Lung (tissue), 12 donors: Measurements from ENCODE around the gene RNF150. TPM values are rescaled to one million over a fixed set of nuclear protein-coding genes. Genes with fewer than 3 reads are reported as not detected.

Experiments used
- ATAC-seq: fragments of 200-7000 bp; cut with Tn5 transposase; one replicate; pipeline ENCODE4 v1.9.1; 2020; ENCODE audit warnings: moderate number of reproducible peaks; ENCODE audit not compliant: insufficient read depth, low FRiP score
- DNase-seq, 3 donors: peaks; one replicate each; pipeline ENCODE4 v3.0.0-alpha.2; 2013 to 2017
- H3K27ac ChIP-seq, 2 donors: one replicate each; pipeline ENCODE4 v1.5.1; 2013; ENCODE audit warnings: mild to moderate bottlenecking in 2 of 2, moderate library complexity in 2 of 2, control low read depth in 1 of 2, inconsistent platforms in 1 of 2, low read depth in 1 of 2, low read length in 1 of 2
- H3K27me3 ChIP-seq, 3 donors: one replicate each; pipeline ENCODE4 v1.5.1; 2013; ENCODE audit warnings: low read length in 2 of 3; ENCODE audit not compliant: control insufficient read depth in 3 of 3, insufficient read depth in 3 of 3
- H3K36me3 ChIP-seq, 4 donors: one replicate each; pipeline ENCODE4 v1.5.1; 2013; ENCODE audit warnings: low read length in 4 of 4, mild to moderate bottlenecking in 1 of 4, moderate library complexity in 1 of 4; ENCODE audit not compliant: control insufficient read depth in 4 of 4, insufficient read depth in 4 of 4
- H3K4me1 ChIP-seq, 5 donors: one replicate each; pipeline ENCODE4 v1.5.1; 2013; ENCODE audit warnings: low read length in 5 of 5, mild to moderate bottlenecking in 2 of 5, moderate library complexity in 1 of 5; ENCODE audit not compliant: control insufficient read depth in 5 of 5, insufficient read depth in 5 of 5
- H3K4me3 ChIP-seq: one replicate; pipeline ENCODE4 v1.5.1; 2013; ENCODE audit warnings: mild to moderate bottlenecking, control low read depth, moderate library complexity
- H3K9ac ChIP-seq, 2 donors: one replicate each; pipeline ENCODE4 v1.5.1; 2013; ENCODE audit warnings: low read length in 2 of 2, control low read depth in 1 of 2; ENCODE audit not compliant: insufficient read depth in 1 of 2
- H3K9me3 ChIP-seq, 4 donors: one replicate each; pipeline ENCODE4 v1.5.1; 2013; ENCODE audit warnings: low read length in 3 of 4, mild to moderate bottlenecking in 1 of 4, moderate library complexity in 1 of 4; ENCODE audit not compliant: control insufficient read depth in 4 of 4, insufficient read depth in 3 of 4
- WGBS, 2 donors: extraction: QIAGEN DNeasy Blood & Tissue Kit; methylation state at CpG; one replicate each; pipeline ENCODE4 v1.1.7; 2013; 5-methylcytosine and 5-hydroxymethylcytosine counted together
- polyA plus RNA-seq, 2 donors: library from polyadenylated mRNA; stranded (reverse); fragments of 200-250 nt; gene quantifications; one replicate each; pipeline ENCODE4 v1.2.1, GENCODE V29; 2013
- total RNA-seq, 2 donors: library from RNA; depleted of rRNA in 1 of 2; stranded (reverse); fragments of >200 nt in 1 of 2; gene quantifications; one replicate each; pipeline ENCODE4 v1.2.1, GENCODE V29; 2014 to 2021
- TF ChIP-seq, protein P1 (sequence below): IDR thresholded peaks from 2 replicates; pipeline ENCODE4 v1.5.1; 2012; ENCODE audit warnings: mild to moderate bottlenecking; ENCODE audit errors: control extremely low read depth, extremely low read depth
- donor health status: control.
- donor health status: control.
- donor health status: Bipolar disorder and iron deficiency.
- donor health status: healthy.
- donor health status: DM: yes; HTN: yes; CAD: no.

RNF150 gene
- total and polyA plus RNA-seq, 4 donors, result 0.18 to 19.3 (median 2.1) TPM

DNA sequence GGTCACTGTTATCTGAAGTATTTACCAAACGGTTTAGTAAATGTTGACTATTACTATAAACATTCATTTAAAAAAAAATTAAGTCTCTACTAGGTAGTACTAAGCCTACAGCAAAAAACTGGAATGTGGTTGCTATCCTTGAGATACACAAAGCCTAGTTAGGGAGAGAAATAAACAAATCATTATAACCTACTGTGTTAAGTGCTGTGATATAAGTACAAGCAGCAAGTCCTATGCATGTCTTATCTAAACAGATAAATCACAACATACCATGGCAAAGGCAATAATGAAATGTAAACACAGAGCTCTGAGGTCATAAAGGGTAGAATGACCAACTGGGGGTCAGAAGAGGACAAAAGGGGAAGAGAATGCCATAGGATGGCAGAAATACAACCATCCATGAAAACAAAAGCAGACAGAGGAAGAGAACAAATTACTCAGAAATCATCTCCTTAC lies 92.2 kb downstream of the RNF150 start:
- TF ChIP-seq, protein P1, sequence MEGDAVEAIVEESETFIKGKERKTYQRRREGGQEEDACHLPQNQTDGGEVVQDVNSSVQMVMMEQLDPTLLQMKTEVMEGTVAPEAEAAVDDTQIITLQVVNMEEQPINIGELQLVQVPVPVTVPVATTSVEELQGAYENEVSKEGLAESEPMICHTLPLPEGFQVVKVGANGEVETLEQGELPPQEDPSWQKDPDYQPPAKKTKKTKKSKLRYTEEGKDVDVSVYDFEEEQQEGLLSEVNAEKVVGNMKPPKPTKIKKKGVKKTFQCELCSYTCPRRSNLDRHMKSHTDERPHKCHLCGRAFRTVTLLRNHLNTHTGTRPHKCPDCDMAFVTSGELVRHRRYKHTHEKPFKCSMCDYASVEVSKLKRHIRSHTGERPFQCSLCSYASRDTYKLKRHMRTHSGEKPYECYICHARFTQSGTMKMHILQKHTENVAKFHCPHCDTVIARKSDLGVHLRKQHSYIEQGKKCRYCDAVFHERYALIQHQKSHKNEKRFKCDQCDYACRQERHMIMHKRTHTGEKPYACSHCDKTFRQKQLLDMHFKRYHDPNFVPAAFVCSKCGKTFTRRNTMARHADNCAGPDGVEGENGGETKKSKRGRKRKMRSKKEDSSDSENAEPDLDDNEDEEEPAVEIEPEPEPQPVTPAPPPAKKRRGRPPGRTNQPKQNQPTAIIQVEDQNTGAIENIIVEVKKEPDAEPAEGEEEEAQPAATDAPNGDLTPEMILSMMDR, result no peak
- Histone ChIP-seq H3K36me3 (no peaks in the 10 kb centered on the region), H3K4me1 (peaks cover 0 to 31% (median 14%) of the 10 kb centered on the region in 5 donors), H3K9ac (no peak overlapping the region), H3K27me3 (no peaks in the 10 kb centered on the region), H3K27ac (no peak overlapping the region), H3K9me3 (no peaks in the 10 kb centered on the region), H3K4me3 (no peak overlapping the region)
- 22 to 61% methylated on average over 1 of the region's 1 CpG for WGBS, 2 donors
- peak in 1 of 3 donors; percentile 46 for DNase-seq
- ATAC-seq, result no peak

DNA sequence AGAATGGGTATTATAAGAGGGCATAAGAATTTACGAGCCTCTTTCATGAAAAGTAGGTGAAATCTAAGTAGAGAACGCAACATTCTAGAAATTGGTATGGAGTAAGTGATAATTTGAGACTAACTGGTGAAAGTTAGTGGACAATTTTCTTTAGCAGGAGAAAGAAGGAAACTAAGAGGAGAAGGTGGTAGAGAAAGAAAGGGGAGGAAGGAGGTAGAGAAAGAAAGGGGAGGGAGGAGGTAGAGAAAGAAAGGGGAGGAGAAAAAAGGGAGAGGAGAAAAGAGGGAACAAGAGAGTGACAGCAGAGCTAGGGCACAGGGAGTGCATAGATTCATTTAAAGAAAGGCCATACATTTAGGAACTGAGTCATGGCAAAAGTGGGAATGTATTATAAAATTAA lies 94.1 kb downstream of the RNF150 start:
- Histone ChIP-seq H3K9ac (no peak overlapping the region), H3K4me3 (no peak overlapping the region), H3K36me3 (no peaks in the 10 kb centered on the region), H3K9me3 (no peaks in the 10 kb centered on the region), H3K27ac (no peak overlapping the region), H3K4me1 (peaks cover 0 to 32% (median 15%) of the 10 kb centered on the region in 5 donors), H3K27me3 (no peaks in the 10 kb centered on the region)
- DNase-seq, result no peak
- 93 to 99% methylated on average over 2 of the region's 2 CpGs for WGBS, 2 donors
- TF ChIP-seq, protein P1, result no peak
- ATAC-seq, result no peak

DNA sequence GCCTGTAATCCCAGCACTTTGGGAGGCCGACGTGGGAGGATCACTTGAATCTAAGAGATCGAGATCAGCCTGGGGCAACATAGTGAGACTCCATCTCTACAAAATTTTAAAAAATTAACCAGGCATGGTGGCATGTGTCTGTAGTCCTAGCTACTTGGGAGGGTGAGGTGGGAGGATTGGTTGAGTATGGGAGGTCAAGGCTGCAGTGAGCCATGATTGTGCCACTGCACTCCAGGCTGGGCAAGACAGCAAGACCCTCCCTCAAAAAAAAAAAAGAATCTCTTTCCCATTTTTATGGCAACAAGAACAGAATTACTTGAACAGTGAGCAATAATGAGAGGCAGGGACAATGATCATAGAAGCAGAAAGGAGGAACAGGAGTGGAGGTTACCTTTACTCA lies 94.8 kb downstream of the RNF150 start:
- WGBS, 2 donors, result 96 to 97% methylated on average over 3 of the region's 3 CpGs
- Histone ChIP-seq H3K36me3 (no peaks in the 10 kb centered on the region), H3K9ac (no peak overlapping the region), H3K4me1 (peaks cover 0 to 32% (median 15%) of the 10 kb centered on the region in 5 donors), H3K27ac (no peak overlapping the region), H3K9me3 (peaks cover 0 to 5% (median 2%) of the 10 kb centered on the region in 4 donors), H3K27me3 (no peaks in the 10 kb centered on the region), H3K4me3 (no peak overlapping the region)
- ATAC-seq, result no peak
- DNase-seq, result no peak
- TF ChIP-seq, protein P1, result no peak

DNA sequence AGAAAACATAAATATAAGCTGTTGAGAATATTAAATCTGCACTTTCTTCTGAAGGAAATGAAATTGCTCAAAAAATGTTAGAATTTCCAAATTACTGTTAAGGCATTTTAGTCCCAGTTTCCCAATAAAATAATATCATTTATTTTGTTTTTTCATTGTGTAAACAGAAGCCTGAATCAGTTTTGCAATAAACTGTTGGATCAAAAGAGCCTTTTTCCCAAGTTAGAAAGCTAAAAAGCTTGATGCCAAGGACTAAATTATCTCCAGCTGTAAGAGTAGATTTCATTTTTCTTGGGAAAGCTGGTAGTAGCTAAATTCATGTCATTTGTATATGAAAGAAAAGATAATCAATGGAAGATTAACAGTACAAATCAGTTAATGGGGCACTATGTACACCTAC lies 95.8 kb downstream of the RNF150 start:
- Histone ChIP-seq H3K4me3 (no peak overlapping the region), H3K36me3 (no peaks in the 10 kb centered on the region), H3K4me1 (peaks cover 0 to 32% (median 15%) of the 10 kb centered on the region in 5 donors), H3K9ac (no peak overlapping the region), H3K27ac (no peak overlapping the region), H3K27me3 (no peaks in the 10 kb centered on the region), H3K9me3 (peaks cover 0 to 5% (median 2%) of the 10 kb centered on the region in 4 donors)
- peak in 2 of 3 donors; percentile 48 to 68 for DNase-seq
- no peak for ATAC-seq
- TF ChIP-seq, protein P1, result no peak
